ENCODE measurements around the gene APEX1. TPM values are rescaled to one million over a fixed set of nuclear protein-coding genes. Genes with fewer than 3 reads are reported as not detected.

Gene APEX1
- total RNA-seq, 1 donor from 2014 or later: 232 TPM

GRCh38 chr14:20419419-20419818 is 35.6 kb upstream of the APEX1 start:
- Mint-ChIP-seq H3K4me3 (ENCODE audit: unreplicated experiment) (no peak overlapping the region), H3K27me3 (ENCODE audit: unreplicated experiment) (no peaks in the 10 kb centered on the region), H3K9me3 (ENCODE audit: unreplicated experiment) (no peaks in the 10 kb centered on the region), H3K4me1 (ENCODE audit: unreplicated experiment) (no peaks in the 10 kb centered on the region), H3K36me3 (ENCODE audit: unreplicated experiment) (no peaks in the 10 kb centered on the region), H3K27ac (ENCODE audit: unreplicated experiment) (no peak overlapping the region)
- DNase-seq (ENCODE audit: extremely low spot score, unreplicated experiment): no peak
- TF ChIP-seq CTCF (IDR thresholded peaks at IDR 0.05): no peak

GRCh38 chr14:20421267-20421666 is 33.8 kb upstream of the APEX1 start:
- no peaks in the 10 kb centered on the region for H3K36me3 Mint-ChIP-seq (ENCODE audit: unreplicated experiment)
- H3K4me3 Mint-ChIP-seq (ENCODE audit: unreplicated experiment): no peak overlapping the region
- H3K27me3 Mint-ChIP-seq (ENCODE audit: unreplicated experiment): no peaks in the 10 kb centered on the region

GRCh38 chr14:20422886-20423285 is 32.1 kb upstream of the APEX1 start:
- H3K27me3 Mint-ChIP-seq (ENCODE audit: unreplicated experiment): no peaks in the 10 kb centered on the region
- TF ChIP-seq CTCF (IDR thresholded peaks at IDR 0.05): no peak
- no peak overlapping the region for H3K27ac Mint-ChIP-seq (ENCODE audit: unreplicated experiment)
- H3K4me1 Mint-ChIP-seq (ENCODE audit: unreplicated experiment): peaks cover 5% of the 10 kb centered on the region
- H3K36me3 Mint-ChIP-seq (ENCODE audit: unreplicated experiment): no peaks in the 10 kb centered on the region
- H3K4me3 Mint-ChIP-seq (ENCODE audit: unreplicated experiment): no peak overlapping the region
- no peaks in the 10 kb centered on the region for H3K9me3 Mint-ChIP-seq (ENCODE audit: unreplicated experiment)
- no peak for DNase-seq (ENCODE audit: extremely low spot score, unreplicated experiment)

More at GRCh38 chr14:20421267-20421666, 33.8 kb upstream of the APEX1 start:
- no peaks in the 10 kb centered on the region for H3K9me3 Mint-ChIP-seq (ENCODE audit: unreplicated experiment)
- TF ChIP-seq CTCF (IDR thresholded peaks at IDR 0.05): no peak
- DNase-seq (ENCODE audit: extremely low spot score, unreplicated experiment): no peak
- no peaks in the 10 kb centered on the region for H3K4me1 Mint-ChIP-seq (ENCODE audit: unreplicated experiment)
- H3K27ac Mint-ChIP-seq (ENCODE audit: unreplicated experiment): no peak overlapping the region

GRCh38 chr14:20424851-20425250 is 30.2 kb upstream of the APEX1 start:
- Mint-ChIP-seq H3K36me3 (ENCODE audit: unreplicated experiment) (no peaks in the 10 kb centered on the region), H3K9me3 (ENCODE audit: unreplicated experiment) (no peaks in the 10 kb centered on the region), H3K27me3 (ENCODE audit: unreplicated experiment) (no peaks in the 10 kb centered on the region), H3K27ac (ENCODE audit: unreplicated experiment) (no peak overlapping the region), H3K4me3 (ENCODE audit: unreplicated experiment) (no peak overlapping the region), H3K4me1 (ENCODE audit: unreplicated experiment) (peaks cover 6% of the 10 kb centered on the region)
- no peak for DNase-seq (ENCODE audit: extremely low spot score, unreplicated experiment)
- no peak for TF ChIP-seq CTCF (IDR thresholded peaks at IDR 0.05)

- H3K4me1 Mint-ChIP-seq (ENCODE audit: unreplicated experiment): peaks cover 6% of the 10 kb centered on the region
These were observed 27.6 kb upstream of the APEX1 start for GRCh38 chr14:20427231-20428009.

More at GRCh38 chr14:20427231-20428009, 27.6 kb upstream of the APEX1 start:
- no peaks in the 10 kb centered on the region for H3K9me3 Mint-ChIP-seq (ENCODE audit: unreplicated experiment)
- H3K36me3 Mint-ChIP-seq (ENCODE audit: unreplicated experiment): no peaks in the 10 kb centered on the region
- DNase-seq (ENCODE audit: extremely low spot score, unreplicated experiment): no peak
- no peak for TF ChIP-seq CTCF (IDR thresholded peaks at IDR 0.05)
- H3K27ac Mint-ChIP-seq (ENCODE audit: unreplicated experiment): no peak overlapping the region
- H3K4me3 Mint-ChIP-seq (ENCODE audit: unreplicated experiment): no peak overlapping the region
- H3K27me3 Mint-ChIP-seq (ENCODE audit: unreplicated experiment): no peaks in the 10 kb centered on the region
